Effector memory CD4-positive, alpha-beta T cell (primary cell): ENCODE data around the gene TPP1.

Source experiments
- DNase-seq, 3 donors: peaks; one replicate each; pipeline ENCODE4 v3.0.0-alpha.2; 2020
- H3K27ac ChIP-seq: 2 replicates; pipeline ENCODE4 v1.7.0; 2013; ENCODE audit warnings: mild to moderate bottlenecking, low read length, moderate library complexity; ENCODE audit not compliant: insufficient read depth, poor library complexity, severe bottlenecking
- H3K27me3 ChIP-seq: replicated peaks from 2 replicates; pipeline ENCODE4 v1.7.0; 2013; ENCODE audit warnings: mild to moderate bottlenecking, low read length; ENCODE audit not compliant: insufficient read depth, control insufficient read depth, poor library complexity, severe bottlenecking
- H3K36me3 ChIP-seq: 2 replicates; pipeline ENCODE4 v1.7.0; 2013; ENCODE audit warnings: mild to moderate bottlenecking, low read length, moderate library complexity; ENCODE audit not compliant: control insufficient read depth, insufficient read depth
- H3K4me1 ChIP-seq: 2 replicates; pipeline ENCODE4 v1.7.0; 2013; ENCODE audit warnings: low read length, mild to moderate bottlenecking; ENCODE audit not compliant: control insufficient read depth, insufficient read depth, poor library complexity, severe bottlenecking
- H3K4me3 ChIP-seq: 2 replicates; pipeline ENCODE4 v1.7.0; 2013; ENCODE audit warnings: low read length, low read depth, mild to moderate bottlenecking; ENCODE audit not compliant: insufficient read depth, poor library complexity, severe bottlenecking
- H3K9me3 ChIP-seq: 2 replicates; pipeline ENCODE4 v1.7.0; 2013; ENCODE audit warnings: mild to moderate bottlenecking, low read length, moderate library complexity; ENCODE audit not compliant: control insufficient read depth

The TPP1 gene

GRCh38 chr11:6588018-6588417 is 31.2 kb downstream of the TPP1 start:
- H3K36me3 ChIP-seq = peaks cover 12% of the 10 kb centered on the region
- no peak for DNase-seq
- H3K4me3 ChIP-seq = no peak overlapping the region
- H3K9me3 ChIP-seq = no peaks in the 10 kb centered on the region
- H3K4me1 ChIP-seq = no peaks in the 10 kb centered on the region
- no peaks in the 10 kb centered on the region for H3K27me3 ChIP-seq
- H3K27ac ChIP-seq = no peak overlapping the region

GRCh38 chr11:6587360-6587953 is 31.8 kb downstream of the TPP1 start:
- H3K27me3 ChIP-seq = no peaks in the 10 kb centered on the region
- H3K36me3 ChIP-seq = peaks cover 12% of the 10 kb centered on the region
- no peak overlapping the region for H3K27ac ChIP-seq
- DNase-seq = no peak
- H3K4me3 ChIP-seq = no peak overlapping the region
- H3K4me1 ChIP-seq = no peaks in the 10 kb centered on the region
- no peaks in the 10 kb centered on the region for H3K9me3 ChIP-seq

GRCh38 chr11:6586434-6587359 is 32.5 kb downstream of the TPP1 start:
- Histone ChIP-seq H3K27me3 (no peaks in the 10 kb centered on the region), H3K4me1 (no peaks in the 10 kb centered on the region), H3K27ac (no peak overlapping the region), H3K36me3 (peaks cover 10% of the 10 kb centered on the region), H3K4me3 (no peak overlapping the region), H3K9me3 (no peaks in the 10 kb centered on the region)
- no peak for DNase-seq

- no peak for DNase-seq
- no peak overlapping the region for H3K27ac ChIP-seq
- H3K4me1 ChIP-seq = no peaks in the 10 kb centered on the region
- no peak overlapping the region for H3K4me3 ChIP-seq
- H3K27me3 ChIP-seq = no peaks in the 10 kb centered on the region
- H3K36me3 ChIP-seq = peaks cover 4% of the 10 kb centered on the region
- H3K9me3 ChIP-seq = no peaks in the 10 kb centered on the region
Measured at GRCh38 chr11:6584528-6584927, 34.7 kb downstream of the TPP1 start.

- H3K27me3 ChIP-seq = no peaks in the 10 kb centered on the region
- no peaks in the 10 kb centered on the region for H3K4me1 ChIP-seq
- no peak overlapping the region for H3K4me3 ChIP-seq
- peaks cover 4% of the 10 kb centered on the region for H3K36me3 ChIP-seq
- no peak for DNase-seq
- no peaks in the 10 kb centered on the region for H3K9me3 ChIP-seq
- H3K27ac ChIP-seq = no peak overlapping the region
Measured at GRCh38 chr11:6583584-6583983, 35.6 kb downstream of the TPP1 start.

GRCh38 chr11:6579681-6580080 is 39.5 kb downstream of the TPP1 start:
- no peak overlapping the region for H3K27ac ChIP-seq
- no peaks in the 10 kb centered on the region for H3K9me3 ChIP-seq
- no peaks in the 10 kb centered on the region for H3K27me3 ChIP-seq

GRCh38 chr11:6578134-6578533 is 41.1 kb downstream of the TPP1 start:
- Histone ChIP-seq H3K36me3 (no peaks in the 10 kb centered on the region), H3K9me3 (no peaks in the 10 kb centered on the region), H3K4me1 (no peaks in the 10 kb centered on the region), H3K27ac (no peak overlapping the region), H3K27me3 (no peaks in the 10 kb centered on the region), H3K4me3 (no peak overlapping the region)
- DNase-seq = no peak

More at GRCh38 chr11:6579681-6580080, 39.5 kb downstream of the TPP1 start:
- H3K36me3 ChIP-seq = peaks cover 4% of the 10 kb centered on the region
- no peaks in the 10 kb centered on the region for H3K4me1 ChIP-seq
- no peak overlapping the region for H3K4me3 ChIP-seq
- no peak for DNase-seq

- Histone ChIP-seq H3K4me1 (no peaks in the 10 kb centered on the region), H3K9me3 (no peaks in the 10 kb centered on the region), H3K27me3 (no peaks in the 10 kb centered on the region), H3K27ac (no peak overlapping the region), H3K4me3 (no peak overlapping the region), H3K36me3 (no peaks in the 10 kb centered on the region)
- no peak for DNase-seq
Measured at GRCh38 chr11:6576471-6577373, 42.5 kb downstream of the TPP1 start.

GRCh38 chr11:6574816-6575715 is 44.2 kb downstream of the TPP1 start:
- Histone ChIP-seq H3K27ac (no peak overlapping the region), H3K4me1 (no peaks in the 10 kb centered on the region)

More at GRCh38 chr11:6574816-6575715, 44.2 kb downstream of the TPP1 start:
- no peak overlapping the region for H3K4me3 ChIP-seq
- no peaks in the 10 kb centered on the region for H3K9me3 ChIP-seq
- H3K36me3 ChIP-seq = peaks cover 3% of the 10 kb centered on the region
- no peaks in the 10 kb centered on the region for H3K27me3 ChIP-seq
- no peak for DNase-seq
